Keratinocyte (primary cell): ENCODE measurements around the gene TCF19. TPM values are rescaled to one million over a fixed set of nuclear protein-coding genes. Genes with fewer than 3 reads are reported as not detected.

ENCODE experiments used
- DNase-seq: peaks from one replicate; pipeline ENCODE4 v3.0.0-alpha.2; 2011; ENCODE audit warnings: low read depth, missing footprints, low spot score
- FAIRE-seq: peaks from 2 replicates; lab custom pipeline; 2011; peaks lifted over from hg19 to GRCh38; lab: Jason Lieb, UNC
- H2AFZ ChIP-seq: 2 replicates; pipeline ENCODE4 v1.6.0; 2012; ENCODE audit warnings: low read length, control low read depth, inconsistent platforms; ENCODE audit not compliant: control insufficient read depth
- H3K27ac ChIP-seq: 2 replicates; pipeline ENCODE4 v1.5.1; 2011; ENCODE audit warnings: low read length; ENCODE audit not compliant: control insufficient read depth, insufficient read depth
- H3K27me3 ChIP-seq: 3 replicates; pipeline ENCODE4 v1.6.0; 2011; ENCODE audit warnings: low read length; ENCODE audit not compliant: control insufficient read depth, insufficient read depth; ENCODE audit errors: extremely low read depth
- H3K36me3 ChIP-seq, 2 experiments: 2 replicates in 1 of 2; 3 replicates in 1 of 2; pipeline ENCODE4 v1.5.1; 2011; ENCODE audit warnings: low read length in 2 of 2, mild to moderate bottlenecking in 1 of 2; ENCODE audit not compliant: control insufficient read depth in 2 of 2, insufficient read depth in 2 of 2; ENCODE audit errors: extremely low read depth in 1 of 2
- H3K4me1 ChIP-seq: 3 replicates; pipeline ENCODE4 v1.5.1; 2011; ENCODE audit warnings: low read length; ENCODE audit not compliant: control insufficient read depth, insufficient read depth; ENCODE audit errors: extremely low read depth
- H3K4me2 ChIP-seq: 3 replicates; pipeline ENCODE4 v1.6.0; 2011; ENCODE audit warnings: low read depth, low read length; ENCODE audit not compliant: control insufficient read depth, insufficient read depth; ENCODE audit errors: extremely low read depth
- H3K4me3 ChIP-seq, 3 experiments: fragments of 200-600 bp in 1 of 3; sonication (generic) in 1 of 3; 2 replicates in 2 of 3; 3 replicates in 1 of 3; pipeline ENCODE4 v1.5.1; 2011 to 2016; ENCODE audit warnings: low read length in 3 of 3, mild to moderate bottlenecking in 3 of 3, control low read depth in 2 of 3, inconsistent platforms in 1 of 3, low read depth in 1 of 3, mixed read lengths in 1 of 3, mixed run types in 1 of 3, moderate library complexity in 1 of 3; ENCODE audit not compliant: control insufficient read depth in 2 of 3, insufficient read depth in 2 of 3; ENCODE audit errors: extremely low read depth in 1 of 3
- H3K79me2 ChIP-seq: 2 replicates; pipeline ENCODE4 v1.6.0; 2012; ENCODE audit warnings: low read length; ENCODE audit not compliant: control insufficient read depth, insufficient read depth
- H3K9ac ChIP-seq: 3 replicates; pipeline ENCODE4 v1.6.0; 2011; ENCODE audit warnings: low read length; ENCODE audit not compliant: control insufficient read depth, insufficient read depth; ENCODE audit errors: extremely low read depth
- H3K9me1 ChIP-seq: 3 replicates; pipeline ENCODE4 v1.6.0; 2011; ENCODE audit warnings: low read length; ENCODE audit not compliant: control insufficient read depth, insufficient read depth; ENCODE audit errors: extremely low read depth
- H3K9me3 ChIP-seq: 2 replicates; pipeline ENCODE4 v1.5.1; 2012; ENCODE audit warnings: low read depth, low read length; ENCODE audit not compliant: control insufficient read depth
- H4K20me1 ChIP-seq: 3 replicates; pipeline ENCODE4 v1.6.0; 2011; ENCODE audit warnings: low read length; ENCODE audit not compliant: control insufficient read depth, insufficient read depth; ENCODE audit errors: extremely low read depth
- CTCF ChIP-seq, 3 experiments: IDR thresholded peaks in 1 of 3; conservative IDR thresholded peaks in 1 of 3; optimal IDR thresholded peaks in 1 of 3; 2 replicates in 2 of 3; 3 replicates in 1 of 3; pipeline versions ENCODE3 to v1.5.1; 2011; ENCODE audit warnings: low read length in 3 of 3, mild to moderate bottlenecking in 3 of 3, moderate library complexity in 2 of 3, control low read depth in 1 of 3, inconsistent platforms in 1 of 3; ENCODE audit not compliant: insufficient read depth in 2 of 3; ENCODE audit errors: extremely low read depth in 1 of 3
- EZH2 ChIP-seq: IDR thresholded peaks from one replicate; pipeline ENCODE4 v1.6.1; 2012; ENCODE audit warnings: inconsistent platforms, mild to moderate bottlenecking, low read length, moderate library complexity
- dilution Hi-C: fragments of 300-500 bp; cut with MboI; formaldehyde crosslinking; loops from one replicate; pipeline ENCODE4 v1.7.0; 2020; ENCODE audit warnings: low sequenced_read_pairs; ENCODE audit not compliant: extremely low pct_ligation_motif_present
- polyA plus RNA-seq, 5 experiments: library from polyadenylated mRNA; depleted of rRNA in 3 of 5; stranded (reverse) in 3 of 5; stranded (forward) in 1 of 5; unstranded in 1 of 5; fragments of >200 nt; gene quantifications; 1 replicate in 1 of 5; 2 replicates in 3 of 5; 3 replicates in 1 of 5; pipeline versions ENCODE4 v1.2.1 to v1.2.3, GENCODE V29; 2011 to 2012; ENCODE audit warnings: missing spikeins in 2 of 5, low read depth in 1 of 5, low replicate concordance in 1 of 5

Gene TCF19
- polyA plus RNA-seq, 1 donor (not counting 4 experiments of a cell fraction or from before 2014, with no cell fraction given) = 7.4 TPM

DNA sequence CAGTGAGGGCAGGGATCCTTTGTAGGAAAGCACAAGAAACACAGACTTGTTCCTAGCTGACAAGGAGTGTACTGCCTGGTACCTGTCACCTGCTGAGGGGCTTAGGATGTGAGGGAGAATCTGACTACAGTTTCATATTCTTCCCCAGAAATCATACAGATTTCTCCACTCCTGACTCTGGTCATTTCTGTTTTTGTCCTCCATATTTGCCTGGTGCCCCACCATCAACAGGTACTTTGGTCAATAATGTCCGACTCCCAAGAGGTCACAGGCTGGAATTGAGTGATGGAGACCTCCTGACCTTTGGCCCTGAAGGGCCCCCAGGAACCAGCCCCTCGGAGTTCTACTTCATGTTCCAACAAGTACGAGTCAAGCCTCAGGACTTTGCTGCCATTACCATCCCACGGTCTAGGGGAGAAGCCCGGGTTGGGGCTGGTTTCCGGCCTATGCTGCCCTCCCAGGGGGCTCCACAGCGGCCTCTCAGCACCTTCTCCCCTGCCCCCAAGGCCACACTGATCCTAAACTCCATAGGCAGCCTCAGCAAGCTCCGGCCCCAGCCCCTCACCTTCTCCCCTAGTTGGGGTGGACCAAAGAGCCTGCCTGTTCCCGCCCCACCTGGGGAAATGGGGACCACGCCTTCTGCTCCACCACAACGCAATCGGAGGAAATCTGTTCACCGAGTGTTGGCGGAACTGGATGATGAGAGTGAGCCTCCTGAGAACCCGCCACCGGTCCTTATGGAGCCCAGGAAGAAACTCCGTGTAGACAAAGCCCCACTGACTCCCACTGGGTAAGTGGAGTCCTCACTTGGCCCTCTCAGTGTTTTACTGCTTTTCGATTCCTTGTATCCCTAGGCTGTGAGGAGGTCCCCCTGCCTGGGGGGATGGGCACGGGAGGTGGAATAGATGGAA, 3.1 kb downstream of the TCF19 start:
- H3K36me3 ChIP-seq = peaks cover 0 to 3% of the 10 kb centered on the region in 2 experiments
- no peaks in the 10 kb centered on the region for H3K9me3 ChIP-seq
- no peaks in the 10 kb centered on the region for H3K27me3 ChIP-seq
- H3K4me1 ChIP-seq = peaks cover 15% of the 10 kb centered on the region
- H3K79me2 ChIP-seq = peaks cover 10% of the 10 kb centered on the region
- DNase-seq = no peak
- dilution Hi-C loops = no loop called here
- H3K27ac ChIP-seq = no peak overlapping the region
- FAIRE-seq = no peak
- H4K20me1 ChIP-seq = no peaks in the 10 kb centered on the region
- no peak for TF ChIP-seq CTCF (optimal IDR thresholded peaks at IDR 0.05 in 1 of 3, IDR thresholded peaks at IDR 0.05 in 1 of 3, conservative IDR thresholded peaks at IDR 0.05 in 1 of 3; ENCODE audit: extremely low read depth in 1 of 3, insufficient read depth in 2 of 3, low read length in 3 of 3)
- TF ChIP-seq EZH2 = no peak
- no peaks in the 10 kb centered on the region for H3K9me1 ChIP-seq
- no peak overlapping the region for H3K4me3 ChIP-seq
- H2AFZ ChIP-seq = no peak overlapping the region
- H3K9ac ChIP-seq = no peak overlapping the region
- no peak overlapping the region for H3K4me2 ChIP-seq

- no peaks in the 10 kb centered on the region for H3K27me3 ChIP-seq
- H3K4me3 ChIP-seq = no peak overlapping the region
- no peak overlapping the region for H3K4me2 ChIP-seq
- no peak overlapping the region for H3K27ac ChIP-seq
- dilution Hi-C loops = no loop called here
- H3K79me2 ChIP-seq = peaks cover 7% of the 10 kb centered on the region
- no peak overlapping the region for H2AFZ ChIP-seq
- peaks cover 11% of the 10 kb centered on the region for H3K4me1 ChIP-seq
- FAIRE-seq (no peak), DNase-seq (no peak)
- no peaks in the 10 kb centered on the region for H4K20me1 ChIP-seq
- TF ChIP-seq EZH2 = no peak
- TF ChIP-seq CTCF (optimal IDR thresholded peaks at IDR 0.05 in 1 of 3, IDR thresholded peaks at IDR 0.05 in 1 of 3, conservative IDR thresholded peaks at IDR 0.05 in 1 of 3; ENCODE audit: extremely low read depth in 1 of 3, insufficient read depth in 2 of 3, low read length in 3 of 3) = no peak
- H3K9me3 ChIP-seq = no peaks in the 10 kb centered on the region
- no peak overlapping the region for H3K9ac ChIP-seq
- no peaks in the 10 kb centered on the region for H3K9me1 ChIP-seq
- peaks cover 0 to 3% of the 10 kb centered on the region in 2 experiments for H3K36me3 ChIP-seq
Measured at GRCh38 chr6:31162463-31163165, 4.2 kb downstream of the TCF19 start.
